Activated CD8-positive, alpha-beta memory T cell treated with anti-CD3 and anti-CD28 coated beads, Interleukin-2, amount 50 U/mL, for 4 hours (primary cell): ENCODE measurements around the gene ABI1.
"Not testable (repeated sequence)": the region's sequence is repeated elsewhere in the genome, so short reads cannot be mapped to it uniquely, and the experiment has no call there.

ENCODE experiments used
- DNase-seq: peaks from one replicate; pipeline ENCODE4 v3.0.0-alpha.2; 2020

ABI1 gene

DNA sequence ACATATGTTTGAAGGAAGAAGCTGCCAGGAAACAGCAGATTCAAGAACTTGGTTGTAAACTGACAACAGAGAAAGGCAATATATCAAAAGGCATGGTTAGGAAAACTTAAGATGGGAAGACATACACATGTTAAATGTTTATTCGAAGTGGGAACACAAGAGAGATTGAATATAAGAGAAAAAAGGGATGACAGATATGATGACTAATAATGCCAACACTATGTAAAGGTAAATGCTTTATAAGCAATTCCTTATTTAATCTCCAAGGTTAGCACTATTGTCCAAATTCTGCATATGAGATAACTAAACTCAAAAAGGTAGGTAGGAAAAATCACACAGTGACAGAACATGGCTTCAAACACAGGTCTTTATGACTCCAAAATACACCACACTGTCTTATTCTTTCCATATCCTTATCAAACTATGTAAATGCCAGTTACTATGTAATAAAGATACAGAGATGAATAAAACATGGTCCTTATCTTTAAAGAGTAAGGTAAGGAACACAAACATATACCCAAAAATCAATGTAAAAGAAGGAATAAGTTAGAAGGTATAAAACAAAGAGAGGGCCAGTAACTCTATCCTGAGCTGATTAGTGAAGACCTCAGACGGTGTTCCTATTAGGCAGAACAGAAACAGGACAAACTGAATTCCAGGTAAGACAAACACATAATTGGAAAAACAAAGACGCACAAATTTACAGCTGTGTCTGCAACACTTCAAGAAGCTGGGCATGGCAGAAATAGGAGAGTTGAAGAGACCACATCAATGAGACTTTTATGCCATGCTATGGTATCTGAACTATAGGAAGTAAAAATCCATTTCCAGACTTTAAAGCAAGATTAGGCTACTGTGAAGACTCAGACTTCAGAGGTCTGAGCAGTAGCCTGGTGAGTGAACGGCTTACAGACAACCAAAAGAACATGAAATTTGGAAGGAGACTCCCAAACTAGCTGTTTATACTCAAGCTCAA, 56.1 kb downstream of the ABI1 start:
- no peak for DNase-seq

DNA sequence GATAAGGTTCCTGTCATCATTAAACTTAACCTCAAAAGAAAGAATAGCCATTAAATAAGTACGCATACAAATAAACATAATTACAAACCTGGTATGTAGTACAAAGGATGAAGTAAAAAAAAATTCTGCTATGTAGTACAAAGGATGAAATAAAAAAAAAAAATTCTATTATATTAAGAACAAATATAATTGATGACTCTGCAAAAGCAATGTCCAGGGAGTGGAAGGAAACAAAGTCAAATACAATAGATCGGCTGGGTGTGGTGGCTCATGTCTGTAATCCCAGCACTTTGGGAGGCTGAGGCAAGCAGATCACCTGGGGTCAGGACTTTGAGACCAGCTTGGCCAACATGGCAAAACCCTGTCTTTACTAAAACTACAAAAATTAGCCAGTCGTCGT, 56.9 kb downstream of the ABI1 start:
- DNase-seq, result no peak

DNA sequence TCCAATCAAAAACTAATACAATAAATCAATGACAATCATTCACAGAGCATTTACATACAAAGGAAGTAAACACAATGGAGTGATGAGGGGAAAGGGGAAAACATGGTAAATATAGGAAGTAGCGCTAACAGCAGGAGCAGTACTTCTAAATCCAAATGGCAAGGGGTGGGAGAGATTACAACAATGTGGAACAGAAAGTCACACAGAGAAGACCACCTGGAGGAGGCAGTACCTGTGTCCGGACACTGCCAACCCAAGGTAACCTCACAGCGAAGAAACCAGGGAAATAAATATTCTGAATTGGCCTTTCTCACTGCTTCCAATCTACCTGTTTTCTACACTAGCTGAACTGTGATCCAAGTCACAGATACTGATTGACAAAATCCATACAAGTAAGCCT, 58.2 kb downstream of the ABI1 start:
- no peak for DNase-seq

DNA sequence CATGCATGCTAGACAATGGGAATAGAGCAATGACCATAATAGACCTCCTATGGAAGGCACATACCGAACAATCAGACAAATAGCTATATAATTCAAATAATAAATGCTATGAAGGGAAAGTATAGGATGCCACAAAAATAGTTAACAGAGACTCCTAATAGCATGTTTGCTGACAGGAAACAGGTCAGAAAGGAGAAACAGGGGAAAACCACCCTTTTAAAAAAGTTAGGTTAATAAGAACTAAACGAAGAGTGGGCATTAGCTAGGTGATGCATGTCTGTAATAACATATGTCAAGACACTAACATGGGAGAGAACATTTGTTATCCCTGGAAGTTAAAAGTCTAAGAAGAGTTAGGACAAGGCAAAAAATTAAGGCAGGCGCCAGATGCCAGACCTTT, 58.9 kb downstream of the ABI1 start:
- DNase-seq, result no peak

DNA sequence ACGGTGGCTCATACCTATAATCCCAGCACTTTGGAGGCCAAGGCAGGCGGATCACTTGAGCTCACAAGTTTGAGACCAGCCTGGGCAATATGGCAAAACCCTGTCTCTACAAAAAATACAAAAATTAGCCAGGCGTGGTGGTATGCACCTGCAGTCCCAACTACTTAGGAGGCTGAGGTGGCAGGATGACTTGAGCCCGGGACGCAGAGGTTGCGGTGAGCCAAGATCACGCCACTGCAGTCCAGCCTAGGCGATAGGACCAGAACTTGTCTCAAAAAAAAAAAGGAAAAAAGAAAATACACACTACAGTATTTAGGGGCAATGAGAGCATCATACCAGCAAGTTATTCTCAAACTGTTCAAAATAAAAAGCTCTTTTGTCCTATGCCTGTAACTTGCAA, 59.5 kb downstream of the ABI1 start:
- DNase-seq, result no peak

DNA sequence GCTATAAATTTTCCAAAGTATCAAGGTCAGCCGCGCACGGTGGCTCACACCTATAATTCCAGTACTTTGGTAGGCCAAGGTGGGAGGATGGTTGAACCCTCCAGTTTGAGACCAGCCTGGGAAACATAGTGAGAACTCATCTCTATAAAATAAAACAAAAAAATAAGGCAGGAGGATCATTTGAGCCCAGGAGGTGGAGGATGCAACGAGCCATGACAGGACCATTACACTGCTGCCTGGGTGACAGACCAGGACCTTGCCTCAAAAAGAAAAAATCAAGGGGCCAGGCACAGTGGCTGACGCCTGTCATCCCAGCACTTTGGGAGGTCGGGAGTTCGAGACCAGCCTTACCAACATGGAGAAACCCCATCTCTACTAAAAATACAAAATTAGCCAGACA, 60.3 kb downstream of the ABI1 start:
- DNase-seq, result no peak

DNA sequence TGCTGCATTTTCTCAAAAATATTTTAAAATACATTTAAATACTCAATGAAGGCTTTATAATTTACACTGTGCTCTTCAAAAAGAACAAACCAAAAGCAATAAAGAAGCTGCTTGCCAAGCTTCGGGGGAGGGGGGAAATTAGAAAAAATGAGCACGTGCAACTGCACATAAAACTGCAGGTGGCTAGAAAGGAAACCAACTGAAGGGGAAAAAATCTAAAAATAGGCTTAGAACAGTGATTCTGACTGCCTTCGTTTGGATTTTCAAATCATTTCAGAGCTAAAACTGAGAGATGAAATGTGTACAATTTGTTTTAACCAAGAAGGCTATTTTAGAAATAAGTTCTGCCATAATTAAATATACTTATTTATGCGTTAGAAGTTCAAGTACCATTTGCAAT, 61.4 kb downstream of the ABI1 start:
- no peak for DNase-seq

DNA sequence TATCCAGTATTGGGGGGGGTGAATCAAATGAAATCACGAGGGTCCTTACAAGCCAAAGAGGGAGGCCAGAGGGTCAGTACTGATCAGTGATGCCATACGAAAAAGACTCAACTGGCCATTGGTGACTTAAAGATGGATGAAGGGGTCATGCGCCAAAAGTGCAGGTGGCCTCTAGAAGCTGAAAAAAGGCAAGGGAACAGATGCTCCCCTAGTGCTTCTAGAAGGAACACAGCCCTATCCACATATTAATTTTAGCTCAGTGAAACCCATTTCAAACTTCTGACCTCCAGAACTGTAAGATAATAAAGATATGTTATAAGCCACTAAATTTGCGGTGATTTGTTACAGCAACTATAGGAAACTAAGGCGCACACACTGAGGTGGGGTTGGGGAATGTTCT, 62.5 kb downstream of the ABI1 start:
- no peak for DNase-seq

DNA sequence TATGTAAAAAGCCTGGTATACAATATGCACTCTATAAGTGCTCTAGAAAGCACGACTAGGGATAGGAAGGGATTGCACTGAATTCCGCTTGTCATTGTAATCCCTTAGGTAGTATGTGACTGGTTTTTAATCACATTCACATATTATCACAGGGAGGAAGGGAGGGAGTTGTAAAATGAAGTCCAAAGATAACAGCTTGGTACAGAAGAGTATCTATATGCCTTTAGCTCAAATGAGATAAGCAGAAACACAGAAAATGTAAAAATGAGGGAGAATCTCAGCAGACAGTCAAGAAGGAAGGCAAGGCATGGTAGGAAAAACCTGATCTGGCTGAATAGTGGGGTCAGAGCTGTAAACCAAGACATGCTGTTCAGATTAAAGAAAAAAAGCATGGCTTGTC, 63.4 kb downstream of the ABI1 start:
- DNase-seq, result no peak

DNA sequence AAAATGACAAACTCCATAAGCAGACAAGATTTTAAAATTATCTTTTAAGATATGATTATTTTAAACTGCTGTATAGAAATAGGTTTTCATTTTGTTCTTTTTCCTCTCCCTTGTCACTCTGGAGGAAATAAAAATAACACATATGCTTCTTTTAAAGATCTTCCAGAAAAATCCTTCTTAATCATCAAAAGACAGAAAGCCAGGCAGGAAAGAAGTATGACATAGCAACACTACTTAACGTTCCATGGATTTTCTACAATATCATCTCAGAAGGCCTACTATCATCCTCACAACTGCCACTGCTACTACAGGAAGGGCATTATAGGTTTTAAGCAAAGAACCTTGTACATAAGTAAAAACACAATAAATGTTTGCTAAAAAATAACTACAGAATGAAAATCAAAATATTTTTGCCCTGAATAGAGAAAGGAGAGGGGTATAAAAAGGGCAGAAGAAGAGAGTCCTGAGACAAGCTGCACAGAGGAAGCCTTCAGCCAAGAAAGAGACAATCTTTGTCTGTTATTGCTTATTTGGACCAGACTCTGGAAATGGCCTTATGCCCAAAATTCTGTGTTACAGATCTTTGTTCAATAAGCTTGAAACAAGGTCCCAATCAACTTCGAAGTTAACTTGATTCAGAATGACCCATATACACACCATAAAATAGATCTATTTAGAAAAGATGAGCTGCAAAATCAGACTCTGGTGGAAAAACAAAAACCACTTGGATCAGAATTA, 67.8 kb downstream of the ABI1 start:
- no peak for DNase-seq

DNA sequence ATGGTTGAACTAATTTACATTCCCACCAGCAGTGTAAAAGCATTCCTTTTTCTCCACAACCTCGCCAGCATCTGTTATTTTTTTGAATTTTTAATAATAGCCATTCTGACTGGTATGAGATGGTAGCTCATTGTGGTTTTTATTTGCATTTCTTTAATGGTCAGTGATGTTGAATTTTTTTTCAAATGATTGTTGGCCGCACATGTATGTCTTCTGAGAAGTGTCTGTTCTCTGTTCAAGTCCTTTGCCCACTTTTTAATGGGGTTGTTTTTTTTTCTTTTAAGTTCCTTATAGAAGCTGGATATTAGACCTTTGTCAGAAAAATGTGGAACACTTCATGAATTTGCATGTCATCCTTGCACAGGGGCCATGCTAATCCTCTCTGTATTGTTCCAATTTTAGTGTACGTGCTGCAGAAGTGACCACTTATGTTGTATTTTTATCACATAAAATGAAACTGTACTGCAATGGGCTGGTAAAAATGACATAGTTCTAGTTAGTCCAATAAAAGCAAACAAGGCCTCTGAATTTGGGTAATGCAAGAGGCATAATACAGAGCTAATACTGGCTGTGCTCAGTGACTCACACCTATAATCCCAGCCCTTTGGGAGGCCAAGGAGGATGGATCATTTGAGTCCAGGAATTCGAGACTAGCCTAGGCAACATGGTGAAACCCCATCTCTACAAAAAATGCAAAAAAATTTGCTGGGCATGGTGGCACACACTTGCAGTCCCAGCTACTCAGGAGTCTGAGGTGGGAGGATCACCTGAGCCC, 70.3 kb downstream of the ABI1 start:
- no peak for DNase-seq

DNA sequence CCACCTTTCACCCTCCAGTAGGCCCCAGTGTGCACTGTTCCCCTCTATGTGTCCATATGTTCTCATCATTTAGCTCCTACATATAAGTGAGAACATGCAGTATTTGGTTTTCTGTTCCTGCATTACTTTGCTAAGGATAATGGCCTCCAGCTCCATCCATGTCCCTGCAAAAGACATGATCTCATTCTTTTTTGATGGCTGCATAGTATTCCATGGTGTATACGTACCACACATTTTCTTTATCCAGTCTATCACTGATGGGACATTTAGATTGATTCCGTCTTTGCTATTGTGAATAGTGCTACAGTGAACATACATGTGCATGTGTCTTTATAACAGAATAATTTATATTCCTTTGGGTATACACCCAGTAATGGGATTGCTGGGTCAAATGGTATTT, 71.0 kb downstream of the ABI1 start:
- DNase-seq, result not testable (repeated sequence)

DNA sequence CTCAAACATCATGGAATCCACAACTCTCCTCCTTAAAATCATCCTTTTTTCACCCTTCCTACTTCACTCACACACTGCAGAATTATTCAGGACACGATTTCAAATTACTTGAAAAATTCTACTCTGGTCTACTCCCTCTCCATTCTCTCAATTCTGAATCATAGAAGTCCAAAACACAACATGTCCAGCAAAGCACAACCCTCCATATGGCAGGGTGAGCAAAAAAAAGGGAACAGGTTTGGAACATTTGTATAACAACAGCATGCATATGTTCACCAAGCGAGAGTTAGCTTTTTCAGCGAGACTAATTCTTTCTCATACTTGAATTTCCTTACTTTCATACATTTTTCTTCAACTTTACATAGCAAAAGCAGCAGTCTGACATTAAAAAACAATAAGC, 73.4 kb downstream of the ABI1 start:
- DNase-seq, result no peak

DNA sequence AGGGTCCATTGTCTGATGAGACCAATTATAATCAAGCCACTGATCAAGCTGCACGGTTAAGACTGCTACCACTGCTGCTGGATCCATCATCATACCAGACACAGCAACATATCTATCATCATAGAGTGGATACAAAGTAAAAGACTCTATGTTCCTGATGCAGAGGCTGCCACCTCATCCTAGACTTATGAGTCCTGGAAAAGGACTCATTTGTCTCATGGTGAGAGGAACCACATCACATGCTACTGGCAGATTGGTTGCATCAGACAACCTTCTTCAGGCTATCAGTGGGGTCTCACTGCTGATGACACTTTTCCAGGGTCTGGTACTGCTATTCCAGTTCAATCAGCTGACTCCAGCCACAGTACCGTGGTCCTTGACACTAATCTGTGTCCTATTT, 79.0 kb downstream of the ABI1 start:
- DNase-seq, result no peak

DNA sequence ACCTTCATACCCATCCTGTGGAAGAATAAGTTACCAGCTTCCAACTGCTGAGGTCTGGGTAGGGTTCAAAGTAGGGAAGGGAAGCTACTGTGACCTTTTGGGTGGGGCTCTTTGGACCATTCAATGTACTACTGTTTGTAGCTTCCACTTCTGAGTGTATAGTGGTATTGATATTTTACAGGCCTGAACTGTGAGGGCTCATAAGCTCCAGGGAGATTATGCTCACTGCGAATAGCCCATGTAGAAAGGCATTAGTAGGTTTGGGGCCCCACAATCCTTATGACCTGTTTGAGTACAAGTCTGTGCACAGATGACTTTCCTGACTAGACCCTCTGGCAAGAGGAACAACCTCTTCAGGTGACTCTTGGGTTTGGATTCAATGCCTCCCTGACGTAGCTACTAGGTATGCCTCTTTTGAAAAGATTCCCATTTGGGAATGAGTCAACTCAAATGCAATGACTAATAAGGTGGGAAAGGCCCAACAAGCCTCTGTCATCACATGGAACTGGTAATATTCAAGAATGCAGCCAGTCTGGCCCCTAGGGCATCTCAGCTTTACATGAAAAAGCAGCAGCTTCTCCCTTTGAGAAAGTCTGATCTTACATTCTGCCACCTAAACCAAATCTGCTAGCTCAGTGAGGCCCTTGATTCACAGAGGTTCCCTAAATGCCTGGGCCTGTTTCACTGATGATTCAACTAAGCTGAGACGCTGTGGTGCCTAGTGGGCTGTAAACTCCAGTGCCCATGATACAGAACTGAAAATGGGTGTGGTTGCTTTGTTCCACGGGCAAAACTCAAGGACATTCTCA, 79.8 kb downstream of the ABI1 start:
- DNase-seq, result no peak

DNA sequence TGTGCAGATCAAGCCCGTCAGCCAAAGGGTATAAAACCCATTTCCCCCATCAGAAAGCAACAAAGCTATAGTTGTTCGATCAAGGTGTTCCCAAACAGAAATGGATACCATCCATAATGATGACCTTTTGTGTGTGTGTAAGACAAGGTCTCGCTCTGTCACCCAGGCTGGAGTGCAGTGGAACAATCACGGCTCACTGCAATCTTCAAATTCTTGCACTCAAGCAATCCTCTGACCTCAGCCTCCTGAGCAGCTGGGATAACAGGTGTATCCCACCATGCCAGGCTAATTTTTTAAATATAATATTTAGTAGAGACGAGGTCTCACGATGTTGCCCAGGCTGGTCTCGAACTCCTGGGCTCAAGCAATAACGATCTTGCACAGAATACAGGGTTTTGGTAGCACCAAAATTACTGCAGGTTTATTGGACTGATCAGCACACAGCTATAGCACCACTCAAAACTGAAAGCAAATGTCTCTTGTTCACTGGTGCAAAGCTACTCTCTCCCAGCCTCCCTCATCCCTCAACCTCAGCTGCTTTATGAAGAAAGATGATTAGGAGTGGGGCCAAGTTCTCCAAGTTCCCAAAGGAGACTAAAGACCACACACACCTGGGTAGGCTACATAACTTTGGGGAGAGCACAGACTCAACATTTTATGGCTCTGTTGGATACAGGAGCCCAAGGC, 80.5 kb downstream of the ABI1 start:
- DNase-seq, result no peak

DNA sequence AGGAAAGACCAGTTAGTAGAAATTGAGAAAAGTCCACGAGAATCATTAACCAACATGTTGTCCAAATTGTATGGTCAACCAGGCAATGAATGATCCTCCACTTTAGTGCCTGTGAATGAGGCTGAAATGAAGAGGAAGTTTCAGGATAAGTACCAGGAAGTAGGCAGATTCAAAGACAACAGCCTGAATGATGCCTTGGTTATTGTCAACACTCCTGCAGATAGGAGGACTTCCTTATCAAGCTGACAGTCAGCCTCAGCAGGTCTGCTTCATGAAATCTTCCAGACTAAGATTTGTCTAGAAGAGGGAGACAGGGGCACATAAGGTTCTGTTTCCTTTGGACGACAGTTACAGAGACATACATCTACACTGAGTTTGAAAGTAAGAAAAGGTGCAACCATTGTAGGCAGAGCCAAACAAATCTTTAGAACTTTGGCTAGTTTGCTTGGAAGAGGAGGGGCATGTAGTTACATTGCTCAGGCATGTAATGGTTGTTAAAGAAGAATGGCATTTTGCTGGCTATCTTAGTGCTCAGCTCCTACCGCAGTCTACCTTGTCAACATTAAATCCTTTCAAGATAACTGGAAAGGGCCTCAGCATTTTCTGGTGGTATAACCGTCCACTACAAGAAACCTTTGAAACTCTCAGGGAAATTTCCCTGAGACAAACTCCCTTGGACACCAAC, 81.4 kb downstream of the ABI1 start:
- DNase-seq, result no peak

DNA sequence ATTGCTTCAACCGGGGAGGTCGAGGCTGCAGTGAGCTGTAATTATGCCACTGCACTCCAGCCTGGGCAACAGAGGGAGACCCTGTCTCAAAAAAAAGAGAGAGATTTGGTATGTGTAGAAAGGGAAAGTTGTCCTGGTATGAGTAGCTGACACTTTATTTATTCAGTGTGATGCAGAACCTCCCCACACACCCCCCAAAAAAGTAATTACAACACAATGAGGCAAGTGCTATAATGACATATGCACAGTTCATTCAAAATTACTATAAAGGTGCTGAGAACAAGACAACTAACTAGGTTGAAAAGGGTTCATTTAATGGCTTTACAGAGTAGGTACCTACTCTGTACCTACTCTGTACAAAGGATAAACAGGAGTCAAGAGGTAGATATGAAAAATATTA, 83.1 kb downstream of the ABI1 start:
- no peak for DNase-seq

DNA sequence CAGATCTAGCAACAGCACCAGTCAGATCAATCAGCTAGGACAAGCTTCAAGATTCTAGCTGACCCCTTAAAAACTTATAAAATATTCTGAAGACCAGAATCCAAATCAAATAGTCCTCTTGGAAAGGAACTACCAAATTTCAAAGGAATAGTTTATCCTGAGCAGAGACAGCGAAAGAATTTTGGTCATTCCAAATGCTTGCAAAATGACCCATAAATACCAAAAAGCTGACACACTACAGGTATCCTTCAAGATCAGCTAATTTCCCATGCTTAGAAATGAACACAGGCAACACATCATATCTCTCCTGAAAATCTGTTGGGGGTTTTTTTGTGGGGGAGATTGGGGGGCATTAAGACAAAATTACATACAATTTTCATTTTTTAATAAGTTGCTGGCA, 84.5 kb downstream of the ABI1 start:
- no peak for DNase-seq

DNA sequence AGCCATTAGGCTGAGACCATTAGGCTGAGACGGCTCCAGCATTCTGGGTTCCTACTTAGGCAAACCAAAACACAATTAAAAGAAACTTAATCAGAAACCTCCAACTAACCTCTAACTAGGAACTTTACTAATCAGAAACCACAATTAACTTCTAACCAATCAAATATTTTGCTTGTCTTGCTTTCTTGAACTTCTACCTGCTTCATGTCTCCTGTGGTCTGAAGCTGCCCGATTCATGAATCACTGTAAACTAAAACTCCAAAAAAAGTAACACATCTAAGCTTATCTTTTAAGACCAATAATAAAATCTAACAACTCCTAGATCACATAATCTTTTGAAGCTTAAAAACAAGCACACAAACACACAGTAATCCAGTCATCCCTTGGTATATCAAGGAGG, 87.1 kb downstream of the ABI1 start:
- no peak for DNase-seq

DNA sequence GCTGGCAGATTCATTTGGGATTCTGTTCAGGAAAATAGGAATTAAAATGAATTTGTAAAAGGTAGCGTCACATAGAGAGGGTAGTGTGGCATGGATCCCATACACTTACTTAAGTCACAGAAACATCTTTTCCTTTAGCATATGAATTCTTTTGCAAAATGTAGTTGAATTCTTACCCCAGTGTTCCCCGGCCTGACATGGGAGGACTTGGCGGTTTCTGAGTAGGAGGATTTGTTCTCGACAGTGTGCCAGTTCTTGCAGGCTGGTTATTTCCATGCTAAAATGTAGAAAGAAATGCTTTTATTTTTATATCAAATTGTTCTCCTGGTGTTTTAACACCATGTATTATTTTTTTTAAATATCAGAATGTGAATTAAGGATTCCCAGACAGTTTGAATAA, 90.7 kb downstream of the ABI1 start:
- no peak for DNase-seq
